OCI-LY7 (cell line): Measurements from ENCODE around the gene MRPL57.

Experiments
- EZH2phosphoT487 ChIP-seq: fragments of 200-600 bp; sonication (generic); IDR thresholded peaks from 2 replicates; pipeline ENCODE4 v1.6.1; 2018; ENCODE audit warnings: low read depth, borderline replicate concordance, mild to moderate bottlenecking, mixed run types, antibody characterized with exemption, low read length, moderate library complexity, mixed read lengths
- TF ChIP-seq, protein P1 (sequence below): fragments of 200-600 bp; sonication (generic); conservative IDR thresholded peaks from 2 replicates; pipeline ENCODE4 v1.5.1; 2014; ENCODE audit warnings: mild to moderate bottlenecking, antibody characterized with exemption, low read length, moderate library complexity, mixed read lengths

DNA sequence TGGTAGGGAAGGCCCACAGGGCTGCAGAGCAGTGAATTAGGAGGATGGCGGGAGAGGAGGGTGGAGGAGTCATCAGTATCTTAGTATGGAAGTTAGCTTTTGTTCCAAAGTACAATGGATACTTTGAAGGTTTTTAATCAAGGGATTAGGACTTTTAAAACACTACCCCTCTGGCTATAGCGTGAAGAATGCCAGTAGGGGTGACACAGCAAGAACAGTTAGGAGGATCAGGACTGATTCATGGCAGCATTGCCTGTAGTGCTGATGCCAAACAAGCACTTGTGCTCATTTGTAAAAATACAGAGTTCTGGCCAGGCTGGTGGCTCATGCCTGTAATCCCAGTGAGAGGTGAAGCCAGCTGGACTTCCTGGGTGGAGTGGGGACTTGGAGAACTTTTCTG, 46.3 kb upstream of the MRPL57 start:
- TF ChIP-seq, protein P1, sequence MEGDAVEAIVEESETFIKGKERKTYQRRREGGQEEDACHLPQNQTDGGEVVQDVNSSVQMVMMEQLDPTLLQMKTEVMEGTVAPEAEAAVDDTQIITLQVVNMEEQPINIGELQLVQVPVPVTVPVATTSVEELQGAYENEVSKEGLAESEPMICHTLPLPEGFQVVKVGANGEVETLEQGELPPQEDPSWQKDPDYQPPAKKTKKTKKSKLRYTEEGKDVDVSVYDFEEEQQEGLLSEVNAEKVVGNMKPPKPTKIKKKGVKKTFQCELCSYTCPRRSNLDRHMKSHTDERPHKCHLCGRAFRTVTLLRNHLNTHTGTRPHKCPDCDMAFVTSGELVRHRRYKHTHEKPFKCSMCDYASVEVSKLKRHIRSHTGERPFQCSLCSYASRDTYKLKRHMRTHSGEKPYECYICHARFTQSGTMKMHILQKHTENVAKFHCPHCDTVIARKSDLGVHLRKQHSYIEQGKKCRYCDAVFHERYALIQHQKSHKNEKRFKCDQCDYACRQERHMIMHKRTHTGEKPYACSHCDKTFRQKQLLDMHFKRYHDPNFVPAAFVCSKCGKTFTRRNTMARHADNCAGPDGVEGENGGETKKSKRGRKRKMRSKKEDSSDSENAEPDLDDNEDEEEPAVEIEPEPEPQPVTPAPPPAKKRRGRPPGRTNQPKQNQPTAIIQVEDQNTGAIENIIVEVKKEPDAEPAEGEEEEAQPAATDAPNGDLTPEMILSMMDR = no peak
- no peak for TF ChIP-seq EZH2phosphoT487
